Hepatocyte (in vitro differentiated cells): ENCODE results near the gene CTNNA3. TPM values are rescaled to one million over a fixed set of nuclear protein-coding genes. Genes with fewer than 3 reads are reported as not detected.
"Not testable (repeated sequence)": the region's sequence is repeated elsewhere in the genome, so short reads cannot be mapped to it uniquely, and the experiment has no call there.

Source experiments
- DNase-seq: peaks from one replicate; pipeline ENCODE4 v3.0.0-alpha.2; 2016; ENCODE audit warnings: low spot score
- H2AFZ ChIP-seq: fragments of 200-600 bp; sonication (generic); 2 replicates; pipeline ENCODE4 v1.6.0; 2016; ENCODE audit warnings: antibody characterized with exemption, mild to moderate bottlenecking
- H3K27ac ChIP-seq: fragments of 200-600 bp; sonication (generic); 2 replicates; pipeline ENCODE4 v1.5.1; 2016; ENCODE audit warnings: mild to moderate bottlenecking
- H3K27me3 ChIP-seq: fragments of 200-600 bp; sonication (generic); 2 replicates; pipeline ENCODE4 v1.6.1; 2016
- H3K36me3 ChIP-seq: fragments of 200-600 bp; sonication (generic); replicated peaks from 2 replicates; pipeline ENCODE4 v1.5.1; 2016; ENCODE audit warnings: low read depth; ENCODE audit not compliant: insufficient read depth
- H3K4me1 ChIP-seq: fragments of 200-600 bp; sonication (generic); 2 replicates; pipeline ENCODE4 v1.5.1; 2016; ENCODE audit warnings: mild to moderate bottlenecking, moderate library complexity; ENCODE audit not compliant: insufficient read depth
- H3K4me2 ChIP-seq: fragments of 200-600 bp; sonication (generic); 2 replicates; pipeline ENCODE4 v1.6.0; 2016
- H3K4me3 ChIP-seq: fragments of 200-600 bp; sonication (generic); 2 replicates; pipeline ENCODE4 v1.5.1; 2016; ENCODE audit warnings: mild to moderate bottlenecking
- H3K79me2 ChIP-seq: fragments of 200-600 bp; sonication (generic); 2 replicates; pipeline ENCODE4 v1.6.0; 2017; ENCODE audit warnings: mild to moderate bottlenecking
- H3K9me2 ChIP-seq: fragments of 200-600 bp; sonication (generic); replicated peaks from 2 replicates; pipeline ENCODE4 v1.6.0; 2017; ENCODE audit warnings: mild to moderate bottlenecking; ENCODE audit not compliant: insufficient read depth
- H3K9me3 ChIP-seq: fragments of 200-600 bp; sonication (generic); 2 replicates; pipeline ENCODE4 v1.5.1; 2016; ENCODE audit warnings: low read depth, mild to moderate bottlenecking
- H4K20me1 ChIP-seq: fragments of 200-600 bp; sonication (generic); 2 replicates; pipeline ENCODE4 v1.6.0; 2016; ENCODE audit warnings: mild to moderate bottlenecking; ENCODE audit not compliant: insufficient read depth, poor library complexity, severe bottlenecking
- CTCF ChIP-seq: fragments of 200-600 bp; sonication (generic); IDR thresholded peaks from 2 replicates; pipeline ENCODE4 v1.5.1; 2016; ENCODE audit warnings: antibody characterized with exemption, mild to moderate bottlenecking; ENCODE audit not compliant: poor library complexity
- EZH2 ChIP-seq: fragments of 200-600 bp; sonication (generic); IDR thresholded peaks from 2 replicates; pipeline ENCODE4 v1.6.1; 2016; ENCODE audit warnings: antibody characterized with exemption, mild to moderate bottlenecking, borderline replicate concordance
- EZH2phosphoT487 ChIP-seq: fragments of 200-600 bp; sonication (generic); IDR thresholded peaks from one replicate; pipeline ENCODE4 v1.6.1; 2018; ENCODE audit warnings: antibody characterized with exemption, mild to moderate bottlenecking, low read depth, moderate library complexity; ENCODE audit not compliant: unreplicated experiment, severe bottlenecking
- WGBS: methylation state at CpG from one replicate; pipeline ENCODE4 v1.1.6; 2016; ENCODE audit warnings: low lambda C conversion rate; ENCODE audit errors: missing lambda C conversion rate; 5-methylcytosine and 5-hydroxymethylcytosine counted together
- polyA plus RNA-seq: library from polyadenylated mRNA; unstranded; fragments of >200 nt; fragmentation: Nextera tagmentation; extraction: Ambion mirVana; gene quantifications from 2 replicates; pipeline ENCODE4 v1.2.1, GENCODE V29; 2016
- total RNA-seq: library from RNA; depleted of rRNA; stranded (reverse); fragments of >200 nt; gene quantifications from 2 replicates; pipeline ENCODE4 v1.2.3, GENCODE V29; 2014

The CTNNA3 gene
- total and polyA plus RNA-seq, 2 experiments from 2014 or later, result 12.9 to 25.9 TPM

GRCh38 chr10:67723601-67724000 lies 27.6 kb upstream of the CTNNA3 start:
- no peak overlapping the region for H3K4me2 ChIP-seq
- H3K27ac ChIP-seq, result no peak overlapping the region
- 86% methylated on average over 6 of the region's 6 CpGs for WGBS
- no peaks in the 10 kb centered on the region for H3K36me3 ChIP-seq
- no peaks in the 10 kb centered on the region for H4K20me1 ChIP-seq
- no peak for TF ChIP-seq CTCF
- TF ChIP-seq EZH2phosphoT487, result no peak
- TF ChIP-seq EZH2, result no peak
- H3K4me1 ChIP-seq, result no peaks in the 10 kb centered on the region
- DNase-seq, result no peak
- no peaks in the 10 kb centered on the region for H3K9me3 ChIP-seq
- no peak overlapping the region for H2AFZ ChIP-seq
- H3K9me2 ChIP-seq, result no peaks in the 10 kb centered on the region
- H3K4me3 ChIP-seq, result no peak overlapping the region
- H3K27me3 ChIP-seq, result no peaks in the 10 kb centered on the region
- H3K79me2 ChIP-seq, result no peaks in the 10 kb centered on the region

GRCh38 chr10:67722113-67722512 lies 26.1 kb upstream of the CTNNA3 start:
- no peaks in the 10 kb centered on the region for H4K20me1 ChIP-seq
- H3K27ac ChIP-seq, result no peak overlapping the region
- no peak for DNase-seq
- H3K4me2 ChIP-seq, result no peak overlapping the region
- no peaks in the 10 kb centered on the region for H3K9me3 ChIP-seq
- H3K36me3 ChIP-seq, result no peaks in the 10 kb centered on the region
- no peaks in the 10 kb centered on the region for H3K79me2 ChIP-seq
- H3K4me3 ChIP-seq, result no peak overlapping the region
- no peaks in the 10 kb centered on the region for H3K27me3 ChIP-seq
- no peaks in the 10 kb centered on the region for H3K4me1 ChIP-seq
- no peaks in the 10 kb centered on the region for H3K9me2 ChIP-seq
- TF ChIP-seq CTCF (no peak), EZH2phosphoT487 (no peak), EZH2 (no peak)
- no peak overlapping the region for H2AFZ ChIP-seq

- not testable (repeated sequence) for H3K36me3 ChIP-seq, H3K4me1 ChIP-seq, H3K9me3 ChIP-seq, H3K9me2 ChIP-seq, H3K4me3 ChIP-seq, H4K20me1 ChIP-seq, DNase-seq, H2AFZ ChIP-seq, H3K4me2 ChIP-seq, H3K27ac ChIP-seq, H3K79me2 ChIP-seq, H3K27me3 ChIP-seq
- 96% methylated on average over 4 of the region's 4 CpGs for WGBS
Measured at GRCh38 chr10:67716455-67716854, 20.5 kb upstream of the CTNNA3 start.

GRCh38 chr10:67705921-67706320 lies 9.9 kb upstream of the CTNNA3 start:
- no peak overlapping the region for H3K27ac ChIP-seq
- no peaks in the 10 kb centered on the region for H3K4me1 ChIP-seq
- 36% methylated on average over 1 of the region's 1 CpG for WGBS
- no peak overlapping the region for H3K4me2 ChIP-seq
- DNase-seq, result no peak
- H3K9me2 ChIP-seq, result no peaks in the 10 kb centered on the region
- no peaks in the 10 kb centered on the region for H3K9me3 ChIP-seq
- TF ChIP-seq CTCF, result no peak
- no peak for TF ChIP-seq EZH2
- TF ChIP-seq EZH2phosphoT487, result no peak
- H4K20me1 ChIP-seq, result no peaks in the 10 kb centered on the region
- H3K27me3 ChIP-seq, result no peaks in the 10 kb centered on the region
- no peaks in the 10 kb centered on the region for H3K79me2 ChIP-seq
- no peak overlapping the region for H2AFZ ChIP-seq
- no peaks in the 10 kb centered on the region for H3K36me3 ChIP-seq
- H3K4me3 ChIP-seq, result no peak overlapping the region

DNA sequence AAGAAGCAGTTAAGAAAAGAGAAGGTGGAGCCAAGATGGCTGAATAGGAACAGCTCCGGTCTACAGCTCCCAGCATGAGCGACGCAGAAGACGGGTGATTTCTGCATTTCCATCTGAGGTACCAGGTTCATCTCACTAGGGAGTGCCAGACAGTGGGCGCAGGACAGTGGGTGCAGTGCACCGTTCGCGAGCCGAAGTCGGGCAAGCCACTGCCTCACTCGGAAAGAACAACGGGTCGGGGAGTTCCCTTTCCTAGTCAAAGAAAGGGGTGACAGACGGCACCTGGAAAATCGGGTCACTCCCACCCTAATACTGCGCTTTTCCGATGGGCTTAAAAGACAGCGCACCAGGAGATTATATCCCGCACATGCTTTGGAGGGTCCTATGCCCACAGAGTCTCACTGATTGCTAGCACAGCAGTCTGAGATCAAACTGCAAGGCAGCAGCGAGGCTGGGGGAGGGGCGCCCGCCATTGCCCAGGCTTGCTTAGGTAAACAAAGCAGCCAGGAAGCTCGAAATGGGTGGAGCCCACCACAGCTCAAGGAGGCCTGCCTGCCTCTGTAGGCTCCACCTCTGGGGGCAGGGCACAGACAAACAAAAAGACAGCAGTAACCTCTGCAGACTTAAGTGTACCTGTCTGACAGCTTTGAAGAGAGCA lies 3.7 kb upstream of the CTNNA3 start:
- not testable (repeated sequence) for H3K4me1 ChIP-seq, H4K20me1 ChIP-seq, H3K36me3 ChIP-seq, H3K79me2 ChIP-seq, H3K4me2 ChIP-seq, DNase-seq, H3K27me3 ChIP-seq, H2AFZ ChIP-seq, H3K27ac ChIP-seq, H3K9me3 ChIP-seq, H3K4me3 ChIP-seq, H3K9me2 ChIP-seq
- WGBS, result 94% methylated on average over 23 of the region's 23 CpGs
